Spinal cord (tissue), 10 donors: ENCODE results near the gene LIMS1. TPM values are rescaled to one million over a fixed set of nuclear protein-coding genes. Genes with fewer than 3 reads are reported as not detected.
"Not testable (repeated sequence)": the region's sequence is repeated elsewhere in the genome, so short reads cannot be mapped to it uniquely, and the experiment has no call there.

Source experiments
- DNase-seq, 6 donors: peaks; one replicate each; pipeline versions ENCODE4 v3.0.0 to v3.0.0-alpha.2; 2013 to 2015; ENCODE audit warnings: low spot score in 6 of 6, low read depth in 4 of 6
- H3K27ac ChIP-seq: one replicate; pipeline ENCODE4 v1.5.1; 2013; ENCODE audit warnings: low read depth, low read length, control low read depth
- H3K27me3 ChIP-seq: one replicate; pipeline ENCODE4 v1.6.1; 2013; ENCODE audit warnings: low read length; ENCODE audit not compliant: control insufficient read depth, insufficient read depth
- H3K36me3 ChIP-seq: one replicate; pipeline ENCODE4 v1.6.1; 2013; ENCODE audit warnings: low read length; ENCODE audit not compliant: control insufficient read depth, insufficient read depth
- H3K4me1 ChIP-seq: one replicate; pipeline ENCODE4 v1.6.1; 2013; ENCODE audit warnings: low read length; ENCODE audit not compliant: control insufficient read depth, insufficient read depth
- H3K4me3 ChIP-seq: one replicate; pipeline ENCODE4 v1.5.1; 2013; ENCODE audit warnings: low read depth, low read length, control low read depth
- H3K9me3 ChIP-seq: one replicate; pipeline ENCODE4 v1.6.1; 2013; ENCODE audit warnings: low read length; ENCODE audit not compliant: control insufficient read depth, insufficient read depth
- WGBS: methylation state at CpG from one replicate; pipeline ENCODE4 v1.1.5; 2013; ENCODE audit warnings: missing lambda C conversion rate; ENCODE audit not compliant: insufficient coverage; 5-methylcytosine and 5-hydroxymethylcytosine counted together
- polyA plus RNA-seq, 2 donors: library from polyadenylated mRNA; unstranded; fragments of 120-200 nt; gene quantifications; one replicate each; pipeline ENCODE4 v1.2.1, GENCODE V29; 2013; ENCODE audit not compliant: insufficient read length in 2 of 2
- total RNA-seq, 2 donors: library from RNA; depleted of rRNA in 1 of 2; stranded (reverse); fragments of 120-200 nt in 1 of 2; fragments of >200 nt in 1 of 2; gene quantifications; one replicate each; pipeline versions ENCODE4 v1.2.3 to v1.2.4, GENCODE V29; 2013 to 2014
- donor health status: healthy.

Gene LIMS1
- total and polyA plus RNA-seq, 4 donors = 26.2 to 46.1 (median 38.7) TPM

- WGBS = 100% methylated on average over 1 of the region's 2 CpGs
- DNase-seq = not testable (repeated sequence)
These were observed 129.1 kb downstream of the LIMS1 start for GRCh38 chr2:108663346-108663745.

GRCh38 chr2:108664089-108664488 is 129.8 kb downstream of the LIMS1 start:
- H3K27ac ChIP-seq, H3K4me1 ChIP-seq, H3K36me3 ChIP-seq, H3K4me3 ChIP-seq, H3K27me3 ChIP-seq, H3K9me3 ChIP-seq, DNase-seq: not testable (repeated sequence)
- 67% methylated on average over 1 of the region's 3 CpGs for WGBS

More at GRCh38 chr2:108663346-108663745, 129.1 kb downstream of the LIMS1 start:
- H3K9me3 ChIP-seq, H3K36me3 ChIP-seq, H3K27me3 ChIP-seq, H3K27ac ChIP-seq, H3K4me1 ChIP-seq, H3K4me3 ChIP-seq: not testable (repeated sequence)

GRCh38 chr2:108664979-108665378 is 130.7 kb downstream of the LIMS1 start:
- no CpG with 5 or more reads among the region's 1 CpG for WGBS
- not testable (repeated sequence) for H3K9me3 ChIP-seq, DNase-seq, H3K36me3 ChIP-seq, H3K27me3 ChIP-seq, H3K4me3 ChIP-seq, H3K4me1 ChIP-seq, H3K27ac ChIP-seq

DNA sequence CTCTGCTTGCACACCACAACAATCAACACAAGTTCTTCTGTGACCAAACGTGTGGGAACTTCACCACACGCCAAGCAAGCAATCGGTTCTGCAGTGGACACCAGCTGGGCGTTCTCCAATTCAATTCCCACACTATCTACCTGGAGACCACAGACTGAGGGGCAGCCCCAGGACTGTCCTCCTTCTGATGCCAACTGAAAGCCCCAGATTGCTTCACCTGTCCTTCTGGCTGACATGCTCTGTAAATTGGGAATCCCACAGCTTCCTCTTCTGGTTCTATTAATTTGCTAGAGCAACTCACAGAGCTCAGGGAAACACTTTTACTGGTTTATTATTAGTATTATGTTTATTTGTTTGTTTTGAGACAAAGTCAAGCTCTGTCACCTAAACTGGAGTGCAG is 131.7 kb downstream of the LIMS1 start:
- WGBS = no CpG with 5 or more reads among the region's 4 CpGs
- not testable (repeated sequence) for H3K27me3 ChIP-seq, H3K9me3 ChIP-seq

GRCh38 chr2:108667140-108667539 is 132.9 kb downstream of the LIMS1 start:
- not testable (repeated sequence) for H3K36me3 ChIP-seq, H3K4me1 ChIP-seq, H3K9me3 ChIP-seq, H3K27me3 ChIP-seq, H3K4me3 ChIP-seq, H3K27ac ChIP-seq, DNase-seq
- WGBS = no CpG with 5 or more reads among the region's 2 CpGs

More for the DNA sequence above, 131.7 kb downstream of the LIMS1 start:
- DNase-seq, H3K36me3 ChIP-seq, H3K4me3 ChIP-seq, H3K4me1 ChIP-seq, H3K27ac ChIP-seq: not testable (repeated sequence)

DNA sequence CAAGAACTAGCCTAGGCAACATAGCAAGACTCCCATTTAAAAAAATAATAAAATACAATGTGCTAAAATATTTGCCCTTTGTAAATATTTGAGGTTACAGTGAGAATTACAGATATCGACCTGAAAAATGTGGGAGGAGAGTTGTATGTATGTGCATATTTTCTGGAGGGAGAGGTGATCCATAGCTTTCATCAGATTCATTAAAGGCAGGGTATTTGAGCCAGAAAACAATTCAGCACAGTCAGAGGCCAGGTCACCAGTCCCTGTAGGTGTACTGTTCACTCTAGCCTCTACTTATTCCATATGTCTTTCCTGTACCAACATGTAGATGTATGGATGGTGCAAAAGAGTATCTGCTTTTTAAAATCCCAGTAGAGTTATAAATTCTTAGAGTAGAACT is 136.0 kb downstream of the LIMS1 start:
- H3K27me3 ChIP-seq, H3K36me3 ChIP-seq: not testable (repeated sequence)
- WGBS = no CpG with 5 or more reads among the region's 1 CpG

DNA sequence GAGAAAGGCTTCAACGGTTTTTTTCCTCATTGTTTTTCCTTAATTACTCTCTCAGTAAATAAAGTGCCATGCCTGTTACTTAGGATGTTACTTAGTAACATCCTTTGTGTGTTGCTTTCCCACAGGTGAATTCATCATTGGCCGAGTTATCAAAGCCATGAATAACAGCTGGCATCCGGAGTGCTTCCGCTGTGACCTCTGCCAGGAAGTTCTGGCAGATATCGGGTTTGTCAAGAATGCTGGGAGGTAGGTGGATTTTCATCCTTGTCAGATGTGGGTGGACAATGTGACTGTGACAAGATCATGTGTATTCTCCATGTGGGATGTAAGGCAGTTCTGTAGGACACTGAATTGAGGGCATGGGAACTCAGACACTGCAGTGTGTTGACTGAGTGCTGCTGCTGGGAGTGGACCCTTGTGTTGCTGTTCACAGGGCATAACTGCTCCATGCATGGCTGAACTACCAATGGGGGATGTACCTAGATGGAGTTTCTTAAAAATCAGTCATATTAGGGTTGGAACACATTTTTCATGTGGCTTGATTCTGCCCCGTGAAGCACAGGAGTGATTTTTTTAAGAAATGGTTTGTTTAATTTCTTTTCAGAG is 138.0 kb downstream of the LIMS1 start:
- H3K9me3 ChIP-seq, H3K27ac ChIP-seq: not testable (repeated sequence)
- no CpG with 5 or more reads among the region's 6 CpGs for whole genome bisulfite sequencing

More for the DNA sequence above, 136.0 kb downstream of the LIMS1 start:
- not testable (repeated sequence) for H3K4me1 ChIP-seq, H3K4me3 ChIP-seq, H3K9me3 ChIP-seq, DNase-seq, H3K27ac ChIP-seq

GRCh38 chr2:108676522-108676921 is 142.3 kb downstream of the LIMS1 start:
- H3K36me3 ChIP-seq = peaks cover 17% of the 10 kb centered on the region
- not testable (repeated sequence) for H3K27ac ChIP-seq, DNase-seq, H3K4me3 ChIP-seq, H3K4me1 ChIP-seq, H3K27me3 ChIP-seq, H3K9me3 ChIP-seq
- WGBS = no CpG with 5 or more reads among the region's 1 CpG

More for the DNA sequence above, 138.0 kb downstream of the LIMS1 start:
- DNase-seq, H3K4me3 ChIP-seq, H3K36me3 ChIP-seq, H3K27me3 ChIP-seq, H3K4me1 ChIP-seq: not testable (repeated sequence)

- peaks cover 19% of the 10 kb centered on the region for H3K36me3 ChIP-seq
- H3K4me3 ChIP-seq, H3K9me3 ChIP-seq, H3K4me1 ChIP-seq, H3K27ac ChIP-seq, H3K27me3 ChIP-seq, DNase-seq: not testable (repeated sequence)
- no CpG with 5 or more reads among the region's 4 CpGs for WGBS
These were observed 143.0 kb downstream of the LIMS1 start for GRCh38 chr2:108677239-108677744.

- not testable (repeated sequence) for H3K27me3 ChIP-seq, H3K4me3 ChIP-seq, H3K4me1 ChIP-seq, H3K9me3 ChIP-seq, H3K27ac ChIP-seq
- peaks cover 19% of the 10 kb centered on the region for H3K36me3 ChIP-seq
- WGBS = no CpG with 5 or more reads among the region's 4 CpGs
- peak in 2 of 6 donors; percentile 29 to 55 for DNase-seq
These were observed 144.0 kb downstream of the LIMS1 start for GRCh38 chr2:108678198-108678651.
